A673 (cell line): ENCODE results near the gene LPP. TPM values are rescaled to one million over a fixed set of nuclear protein-coding genes. Genes with fewer than 3 reads are reported as not detected.

Experiments
- BruUV-seq: library from RNA; stranded (reverse); fragments of 400-500 nt; replicated peaks from 2 replicates; lab custom pipeline; 2021; lab: Mats Ljungman, UMichigan
- CTCF ChIA-PET: fragments of 300-600 bp; sonication (Branson Sonifier 250); formaldehyde crosslinking; loops from one replicate; lab custom pipeline; 2022; ENCODE audit warnings: antibody characterized with exemption; lab: Charles Lee
- POLR2A ChIA-PET: fragments of 300-600 bp; sonication (Branson Sonifier 250); formaldehyde crosslinking; loops from one replicate; lab custom pipeline; 2022; ENCODE audit warnings: antibody characterized with exemption; ENCODE audit not compliant: low non-redundant PET; lab: Charles Lee
- DNase-seq: peaks from one replicate; pipeline ENCODE4 v3.0.0-alpha.2; 2015; ENCODE audit warnings: low spot score
- H3K27ac ChIP-seq: fragments of 200-600 bp; sonication (generic); 2 replicates; pipeline ENCODE4 v1.5.1; 2016; ENCODE audit warnings: mixed run types, low read depth, mild to moderate bottlenecking, mixed read lengths, antibody characterized with exemption, low read length; ENCODE audit not compliant: poor library complexity, severe bottlenecking
- H3K27me3 ChIP-seq: fragments of 200-600 bp; sonication (generic); replicated peaks from 2 replicates; pipeline ENCODE4 v1.6.1; 2017; ENCODE audit warnings: mixed run types, low read depth, mild to moderate bottlenecking, mixed read lengths, antibody characterized with exemption, low read length; ENCODE audit not compliant: insufficient read depth, poor library complexity
- H3K36me3 ChIP-seq: fragments of 200-600 bp; sonication (generic); 2 replicates; pipeline ENCODE4 v1.6.1; 2016; ENCODE audit warnings: mixed run types, mild to moderate bottlenecking, mixed read lengths, antibody characterized with exemption, low read length; ENCODE audit not compliant: insufficient read depth, poor library complexity, severe bottlenecking
- H3K4me1 ChIP-seq: fragments of 200-600 bp; sonication (generic); 2 replicates; pipeline ENCODE4 v1.6.1; 2017; ENCODE audit warnings: mixed run types, mild to moderate bottlenecking, mixed read lengths, antibody characterized with exemption, low read length; ENCODE audit not compliant: insufficient read depth, poor library complexity, severe bottlenecking
- H3K4me3 ChIP-seq: fragments of 200-600 bp; sonication (generic); 2 replicates; pipeline ENCODE4 v1.5.1; 2016; ENCODE audit warnings: low read depth, mixed run types, mild to moderate bottlenecking, mixed read lengths, low read length; ENCODE audit not compliant: poor library complexity, severe bottlenecking
- H3K9me3 ChIP-seq: fragments of 200-600 bp; sonication (generic); 2 replicates; pipeline ENCODE4 v1.6.1; 2016; ENCODE audit warnings: mixed run types, low read depth, mild to moderate bottlenecking, mixed read lengths, antibody characterized with exemption, low read length; ENCODE audit not compliant: poor library complexity, severe bottlenecking
- CTCF ChIP-seq: fragments of 300-800, 200-600 bp; sonication (generic); conservative IDR thresholded peaks from 2 replicates; pipeline ENCODE4 v1.5.1; 2017; ENCODE audit warnings: low read depth, mild to moderate bottlenecking, antibody characterized with exemption, low read length, moderate library complexity, mixed read lengths
- EZH2 ChIP-seq: fragments of 200-600 bp; sonication (generic); IDR thresholded peaks from 2 replicates; pipeline ENCODE4 v1.6.1; 2017; ENCODE audit warnings: borderline replicate concordance, low read depth, mild to moderate bottlenecking, mixed read lengths, antibody characterized with exemption, low read length; ENCODE audit not compliant: poor library complexity, severe bottlenecking
- intact Hi-C: fragments of 100-400 bp; cut with micrococcal nuclease; formaldehyde crosslinking; loops from one replicate; pipeline ENCODE4 v1.10.0; 2022; ENCODE audit not compliant: unreplicated experiment
- total RNA-seq: library from RNA; stranded (reverse); gene quantifications from 2 replicates; pipeline ENCODE4 v1.2.3, GENCODE V29; 2021

The LPP gene
- total RNA-seq, 1 experiment from 2014 or later, result 39.7 TPM

- intact Hi-C loops, result loop anchor here (10.0 kb wide), 1 partner anchor 357 kb away; no protein-coding TSS in a partner anchor
Observed at GRCh38 chr3:188157971-188158370, 4.0 kb downstream of the LPP start.

GRCh38 chr3:188158731-188159310 is 4.9 kb downstream of the LPP start:
- no TSS peak for BruUV-seq
- ChIA-PET CTCF (no interaction called here), POLR2A (no interaction called here)
- Histone ChIP-seq H3K27me3 (no peaks in the 10 kb centered on the region), H3K27ac (no peak overlapping the region), H3K4me1 (peaks cover 5% of the 10 kb centered on the region), H3K9me3 (no peaks in the 10 kb centered on the region), H3K4me3 (no peak overlapping the region), H3K36me3 (no peaks in the 10 kb centered on the region)
- TF ChIP-seq CTCF, result no peak
- TF ChIP-seq EZH2, result no peak
- intact Hi-C loops, result loop anchor here (10.0 kb wide), 1 partner anchor 356 kb away; no protein-coding TSS in a partner anchor
- no peak for DNase-seq

More at GRCh38 chr3:188157971-188158370, 4.0 kb downstream of the LPP start:
- ChIA-PET POLR2A (no interaction called here), CTCF (no interaction called here)
- Histone ChIP-seq H3K4me1 (peaks cover 8% of the 10 kb centered on the region), H3K9me3 (no peaks in the 10 kb centered on the region), H3K27ac (no peak overlapping the region), H3K36me3 (no peaks in the 10 kb centered on the region), H3K27me3 (no peaks in the 10 kb centered on the region), H3K4me3 (no peak overlapping the region)
- no peak for DNase-seq
- TF ChIP-seq CTCF, result no peak
- TF ChIP-seq EZH2, result no peak
- BruUV-seq, result no TSS peak

GRCh38 chr3:188160751-188161150 is 6.8 kb downstream of the LPP start:
- Histone ChIP-seq H3K4me3 (no peak overlapping the region), H3K27ac (no peak overlapping the region), H3K4me1 (peaks cover 11% of the 10 kb centered on the region), H3K27me3 (no peaks in the 10 kb centered on the region), H3K36me3 (no peaks in the 10 kb centered on the region), H3K9me3 (no peaks in the 10 kb centered on the region)
- TF ChIP-seq EZH2, result no peak
- TF ChIP-seq CTCF, result no peak
- no peak for DNase-seq
- ChIA-PET CTCF (no interaction called here), POLR2A (no interaction called here)
- no TSS peak for BruUV-seq
- intact Hi-C loops, result no loop called here
